ENCODE results near the gene FEZ2. TPM values are rescaled to one million over a fixed set of nuclear protein-coding genes. Genes with fewer than 3 reads are reported as not detected.

FEZ2 gene
- total and polyA plus RNA-seq, 10 of the 15 experiments (the other 5 are each of a cell fraction or from before 2014, with no cell fraction given) = 3.0 to 15.4 (median 6.6) TPM

DNA sequence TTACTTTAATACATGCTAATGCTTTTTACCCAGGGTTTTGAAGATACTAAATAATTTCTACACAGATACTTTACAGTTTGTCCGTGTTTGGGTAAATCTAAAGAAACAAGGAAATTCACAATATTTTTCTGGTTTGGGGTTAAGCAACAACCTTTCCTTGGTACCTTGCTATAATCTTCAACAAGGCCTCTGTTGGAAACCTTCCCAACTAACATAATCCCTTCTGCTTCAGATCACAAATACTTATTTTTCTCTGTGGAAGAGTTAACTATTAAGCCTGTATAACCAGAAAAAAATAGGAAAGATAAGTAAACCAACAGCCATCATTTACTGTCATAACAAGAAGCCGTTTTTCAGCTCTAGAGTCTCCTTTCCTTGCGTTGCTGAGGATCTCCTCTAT, 15.0 kb downstream of the FEZ2 start:
- Histone ChIP-seq H3K9me3 (replicated peaks; ENCODE audit: control insufficient read depth, insufficient read depth, low read length) (no peaks in the 10 kb centered on the region), H3K9ac (ENCODE audit: control insufficient read depth, insufficient read depth, low read length) (no peak overlapping the region), H2AFZ (ENCODE audit: control insufficient read depth, low read depth, low read length) (no peak overlapping the region), H3K4me2 (ENCODE audit: control insufficient read depth, insufficient read depth) (no peak overlapping the region), H3K36me3 (ENCODE audit: control insufficient read depth in 2 of 2, insufficient read depth in 2 of 2, low read length in 1 of 2) (peaks cover 2 to 16% of the 10 kb centered on the region in 2 experiments), H3K27ac (ENCODE audit: control insufficient read depth, insufficient read depth) (no peak overlapping the region), H3K4me3 (no peak overlapping the region), H3K79me2 (ENCODE audit: control insufficient read depth, insufficient read depth, low read length) (no peaks in the 10 kb centered on the region), H4K20me1 (ENCODE audit: control insufficient read depth, insufficient read depth) (no peaks in the 10 kb centered on the region), H3K4me1 (ENCODE audit: control insufficient read depth, insufficient read depth, low read length) (0 out of 2 replicates have a peak, but pooled peaks cover 5% of the 10 kb centered on the region), H3K27me3 (replicated peaks in 1 of 2; ENCODE audit: control insufficient read depth in 2 of 2, insufficient read depth in 2 of 2, low read length in 1 of 2) (no peaks in the 10 kb centered on the region)
- in situ Hi-C loops (cut with MboI) = no loop called here
- ChIA-PET CTCF (no interaction called here), SMC1A (ENCODE audit: uncharacterized antibody, unreplicated experiment) (no interaction called here), POLR2A (no interaction called here), RAD21 (ENCODE audit: unreplicated experiment) (no interaction called here)
- intact Hi-C loops (cut with micrococcal nuclease; ENCODE audit: unreplicated experiment) = no loop called here
- 43% methylated on average over 3 of the region's 3 CpGs for WGBS (ENCODE audit: insufficient coverage, insufficient replicate concordance, low lambda C conversion rate, missing lambda C conversion rate)
- DNase-seq (ENCODE audit: low read depth, low spot score) = no peak
- TF ChIP-seq DPF2 (IDR thresholded peaks at IDR 0.05) (no peak), CBFB (IDR thresholded peaks at IDR 0.05; ENCODE audit: low read depth) (no peak), RELA (IDR thresholded peaks at IDR 0.05; ENCODE audit: borderline replicate concordance, partially characterized antibody) (no peak), ZNF384 (IDR thresholded peaks at IDR 0.05; ENCODE audit: borderline replicate concordance, low read depth, low read length) (no peak)
- FAIRE-seq = no peak
- ATAC-seq = no peak
- no TSS peak for BruUV-seq (replicated peaks)

DNA sequence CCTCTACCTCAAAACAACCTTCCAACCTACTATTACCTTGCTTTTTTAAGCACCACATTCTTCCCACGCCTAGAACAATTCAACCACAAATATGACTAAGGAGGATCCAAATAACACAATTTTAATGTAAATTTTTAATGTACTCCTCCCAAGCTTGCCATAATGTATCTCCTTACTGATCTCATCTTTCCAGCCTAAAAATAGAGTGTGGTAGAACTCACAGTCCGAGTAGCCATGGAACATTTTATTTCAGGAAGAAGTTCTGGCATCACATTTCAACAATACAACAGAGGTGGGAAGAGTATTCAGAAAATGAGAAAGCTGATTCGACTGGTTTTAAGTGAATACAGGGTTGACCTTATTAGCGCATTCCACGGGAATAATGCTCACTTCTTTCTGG, 15.4 kb downstream of the FEZ2 start:
- H4K20me1 ChIP-seq (ENCODE audit: control insufficient read depth, insufficient read depth) = no peaks in the 10 kb centered on the region
- SMC1A ChIA-PET (ENCODE audit: uncharacterized antibody, unreplicated experiment) = interaction anchor here (0.6 kb wide), 1 partner anchor 40 kb away, joined by 3 read pairs; no protein-coding TSS in a partner anchor

More for the DNA sequence above, 15.4 kb downstream of the FEZ2 start:
- no peak for ATAC-seq
- CTCF ChIA-PET = no interaction called here
- in situ Hi-C loops (cut with MboI) (no loop called here), intact Hi-C loops (cut with micrococcal nuclease; ENCODE audit: unreplicated experiment) (no loop called here)
- Histone ChIP-seq H3K27me3 (replicated peaks in 1 of 2; ENCODE audit: control insufficient read depth in 2 of 2, insufficient read depth in 2 of 2, low read length in 1 of 2) (no peaks in the 10 kb centered on the region), H3K36me3 (ENCODE audit: control insufficient read depth in 2 of 2, insufficient read depth in 2 of 2, low read length in 1 of 2) (peaks cover 2 to 16% of the 10 kb centered on the region in 2 experiments), H3K4me2 (ENCODE audit: control insufficient read depth, insufficient read depth) (no peak overlapping the region), H3K27ac (ENCODE audit: control insufficient read depth, insufficient read depth) (no peak overlapping the region), H3K9ac (ENCODE audit: control insufficient read depth, insufficient read depth, low read length) (no peak overlapping the region), H2AFZ (ENCODE audit: control insufficient read depth, low read depth, low read length) (no peak overlapping the region), H3K79me2 (ENCODE audit: control insufficient read depth, insufficient read depth, low read length) (no peaks in the 10 kb centered on the region), H3K4me3 (no peak overlapping the region), H3K4me1 (ENCODE audit: control insufficient read depth, insufficient read depth, low read length) (0 out of 2 replicates have a peak, but pooled peaks cover 5% of the 10 kb centered on the region), H3K9me3 (replicated peaks; ENCODE audit: control insufficient read depth, insufficient read depth, low read length) (no peaks in the 10 kb centered on the region)
- RAD21 ChIA-PET (ENCODE audit: unreplicated experiment) = no interaction called here
- DNase-seq (ENCODE audit: low read depth, low spot score) = no peak
- 94% methylated on average over 5 of the region's 5 CpGs for WGBS (ENCODE audit: insufficient coverage, insufficient replicate concordance, low lambda C conversion rate, missing lambda C conversion rate)
- TF ChIP-seq, protein P1, sequence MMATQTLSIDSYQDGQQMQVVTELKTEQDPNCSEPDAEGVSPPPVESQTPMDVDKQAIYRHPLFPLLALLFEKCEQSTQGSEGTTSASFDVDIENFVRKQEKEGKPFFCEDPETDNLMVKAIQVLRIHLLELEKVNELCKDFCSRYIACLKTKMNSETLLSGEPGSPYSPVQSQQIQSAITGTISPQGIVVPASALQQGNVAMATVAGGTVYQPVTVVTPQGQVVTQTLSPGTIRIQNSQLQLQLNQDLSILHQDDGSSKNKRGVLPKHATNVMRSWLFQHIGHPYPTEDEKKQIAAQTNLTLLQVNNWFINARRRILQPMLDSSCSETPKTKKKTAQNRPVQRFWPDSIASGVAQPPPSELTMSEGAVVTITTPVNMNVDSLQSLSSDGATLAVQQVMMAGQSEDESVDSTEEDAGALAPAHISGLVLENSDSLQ (IDR thresholded peaks at IDR 0.05) = no peak
- TF ChIP-seq ZNF24 (IDR thresholded peaks at IDR 0.05) (no peak), TCF3 (IDR thresholded peaks at IDR 0.05; ENCODE audit: borderline replicate concordance, insufficient read depth, low read depth, low read length) (no peak), SPI1 (IDR thresholded peaks at IDR 0.05; ENCODE audit: borderline replicate concordance, insufficient read depth, low read depth, low read length) (no peak)
- POLR2A ChIA-PET = no interaction called here
- FAIRE-seq = no peak
- BruUV-seq (replicated peaks) = no TSS peak

All from GM12878 (cell line).